NB4 (cell line): ENCODE results near the gene TBC1D22A.

Source experiments
- POLR2A ChIP-seq: IDR thresholded peaks from 2 replicates; pipeline ENCODE4 v1.6.1; 2011; ENCODE audit warnings: mild to moderate bottlenecking; ENCODE audit not compliant: insufficient read length; ENCODE audit errors: extremely low read depth
- TF ChIP-seq, protein P1 (sequence below): IDR thresholded peaks from one replicate; pipeline ENCODE4 v1.5.1; 2012; ENCODE audit warnings: low read depth, low read length

DNA sequence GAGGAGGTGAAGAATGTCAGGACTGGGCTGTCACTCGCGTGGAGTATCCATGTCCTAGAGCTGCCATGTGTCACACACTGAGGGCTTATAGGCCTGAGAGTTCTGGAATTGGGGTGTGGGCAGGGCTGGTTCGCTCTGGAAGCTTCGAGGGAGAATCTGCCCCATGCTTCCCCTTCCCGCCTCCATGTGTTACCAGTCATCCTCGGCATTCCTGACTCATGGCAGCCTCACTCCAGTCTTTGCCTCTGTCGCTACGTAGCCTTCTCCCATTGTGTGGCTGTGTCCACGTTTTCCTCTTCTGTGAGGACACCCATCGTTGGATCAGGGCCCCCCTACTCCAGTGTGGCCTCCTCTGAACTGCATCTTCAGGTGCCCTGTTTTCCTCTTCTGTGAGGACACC is 301.2 kb downstream of the TBC1D22A start:
- TF ChIP-seq, protein P1, sequence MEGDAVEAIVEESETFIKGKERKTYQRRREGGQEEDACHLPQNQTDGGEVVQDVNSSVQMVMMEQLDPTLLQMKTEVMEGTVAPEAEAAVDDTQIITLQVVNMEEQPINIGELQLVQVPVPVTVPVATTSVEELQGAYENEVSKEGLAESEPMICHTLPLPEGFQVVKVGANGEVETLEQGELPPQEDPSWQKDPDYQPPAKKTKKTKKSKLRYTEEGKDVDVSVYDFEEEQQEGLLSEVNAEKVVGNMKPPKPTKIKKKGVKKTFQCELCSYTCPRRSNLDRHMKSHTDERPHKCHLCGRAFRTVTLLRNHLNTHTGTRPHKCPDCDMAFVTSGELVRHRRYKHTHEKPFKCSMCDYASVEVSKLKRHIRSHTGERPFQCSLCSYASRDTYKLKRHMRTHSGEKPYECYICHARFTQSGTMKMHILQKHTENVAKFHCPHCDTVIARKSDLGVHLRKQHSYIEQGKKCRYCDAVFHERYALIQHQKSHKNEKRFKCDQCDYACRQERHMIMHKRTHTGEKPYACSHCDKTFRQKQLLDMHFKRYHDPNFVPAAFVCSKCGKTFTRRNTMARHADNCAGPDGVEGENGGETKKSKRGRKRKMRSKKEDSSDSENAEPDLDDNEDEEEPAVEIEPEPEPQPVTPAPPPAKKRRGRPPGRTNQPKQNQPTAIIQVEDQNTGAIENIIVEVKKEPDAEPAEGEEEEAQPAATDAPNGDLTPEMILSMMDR = no peak
- TF ChIP-seq POLR2A = no peak
